ENCODE measurements around the gene SPRR2G.

DNA sequence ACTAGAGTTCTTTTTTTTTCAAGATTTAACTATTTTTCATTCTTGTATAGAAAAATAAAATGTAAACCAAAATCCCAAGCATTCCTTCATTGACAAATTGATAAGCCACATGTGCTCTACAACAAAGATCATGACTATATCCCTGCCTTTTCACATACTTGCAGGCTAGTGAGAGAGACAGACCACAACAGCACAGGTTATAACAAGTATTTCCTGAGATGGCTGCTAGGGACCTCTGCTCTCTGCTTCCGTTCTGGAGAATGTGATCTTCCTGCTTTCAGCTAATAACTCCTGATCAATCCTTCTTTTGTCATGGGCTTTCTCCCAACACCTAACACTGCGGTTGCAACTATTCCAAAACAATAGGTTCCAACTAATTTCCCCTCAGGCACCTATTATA, 23.4 kb downstream of the SPRR2G start:
- no peak for TF ChIP-seq CTCF (IDR thresholded peaks at IDR 0.05)
- TF ChIP-seq EP300 (IDR thresholded peaks at IDR 0.05): no peak
- no peak for TF ChIP-seq POLR2A (IDR thresholded peaks at IDR 0.05)

All from upper lobe of left lung (tissue), 4 donors.